Activated CD4-positive, alpha-beta memory T cell treated with anti-CD3 and anti-CD28 coated beads for 36 hours (primary cell): ENCODE data around the gene OR2AT4. TPM values are rescaled to one million over a fixed set of nuclear protein-coding genes. Genes with fewer than 3 reads are reported as not detected.

Source experiments
- CTCF ChIA-PET: fragments of 350-600 bp; sonication (Branson Sonifier 250); formaldehyde crosslinking; loops from one replicate; lab custom pipeline; 2021; ENCODE audit warnings: antibody characterized with exemption, inconsistent platforms; lab: Charles Lee
- POLR2A ChIA-PET: fragments of 350-600 bp; sonication (Branson Sonifier 250); formaldehyde crosslinking; loops from one replicate; lab custom pipeline; 2021; ENCODE audit warnings: antibody characterized with exemption; lab: Charles Lee
- DNase-seq: peaks from one replicate; pipeline ENCODE4 v3.0.0-alpha.2; 2020
- H3K27ac Mint-ChIP-seq: one replicate; pipeline ENCODE4 v1.8.0; 2021; ENCODE audit warnings: mixed read lengths
- H3K27me3 Mint-ChIP-seq: one replicate; pipeline ENCODE4 v1.8.0; 2021; ENCODE audit warnings: mixed read lengths
- H3K36me3 Mint-ChIP-seq: one replicate; pipeline ENCODE4 v1.8.0; 2021; ENCODE audit warnings: mixed read lengths
- H3K4me1 Mint-ChIP-seq: one replicate; pipeline ENCODE4 v1.8.0; 2021; ENCODE audit warnings: low read depth, mixed read lengths
- H3K4me3 Mint-ChIP-seq: one replicate; pipeline ENCODE4 v1.8.0; 2021; ENCODE audit warnings: mild to moderate bottlenecking, mixed read lengths
- H3K9me3 Mint-ChIP-seq: one replicate; pipeline ENCODE4 v1.8.0; 2021; ENCODE audit warnings: mixed read lengths
- intact Hi-C: fragments of 100-400 bp; cut with micrococcal nuclease; formaldehyde crosslinking; loops from one replicate; pipeline ENCODE4 v1.15.1; 2023
- total RNA-seq, 2 experiments: library from RNA; stranded (reverse); gene quantifications; one replicate each; pipeline ENCODE4 v1.2.3, GENCODE V29; 2021

The OR2AT4 gene
- total RNA-seq, 2 experiments from 2014 or later: not detected

DNA sequence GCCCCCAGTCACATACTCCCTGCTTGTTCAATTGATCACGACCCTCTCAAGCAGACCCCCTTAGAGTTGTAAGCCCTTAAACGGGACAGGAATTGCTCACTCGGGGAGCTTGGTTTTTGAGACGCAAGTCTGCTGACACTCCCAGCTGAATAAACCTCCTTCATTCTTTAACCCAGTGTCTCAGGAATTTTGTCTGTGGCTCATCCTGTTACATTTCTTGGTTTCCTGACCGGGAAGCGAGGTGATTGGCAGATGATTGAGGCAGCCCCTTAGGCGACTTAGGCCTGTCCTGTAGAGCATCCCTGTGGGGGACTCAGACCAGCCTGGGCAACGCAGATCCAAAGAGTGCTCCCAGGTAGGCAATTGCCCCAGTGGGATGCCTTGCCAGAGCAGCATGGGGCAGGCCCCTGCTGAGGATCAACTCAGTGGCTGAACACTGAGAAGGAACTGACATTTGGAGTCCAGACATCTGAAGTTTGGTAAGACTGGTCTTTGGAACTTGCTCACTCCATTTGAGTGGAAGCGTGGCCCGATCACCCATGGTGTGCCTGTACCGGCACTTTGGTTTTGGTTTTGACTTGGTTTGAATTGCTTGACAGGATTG is 56.4 kb downstream of the OR2AT4 start:
- no peak overlapping the region for H3K27ac Mint-ChIP-seq
- no peaks in the 10 kb centered on the region for H3K36me3 Mint-ChIP-seq
- H3K4me3 Mint-ChIP-seq: no peak overlapping the region
- no peak for DNase-seq
- H3K9me3 Mint-ChIP-seq: no peaks in the 10 kb centered on the region
- ChIA-PET CTCF (interaction anchor here (0.8 kb wide), 1 partner anchor 19 kb away, joined by 3 read pairs; no protein-coding TSS in a partner anchor), POLR2A (no interaction called here)
- intact Hi-C loops: no loop called here
- peaks cover 1% of the 10 kb centered on the region for H3K27me3 Mint-ChIP-seq
- H3K4me1 Mint-ChIP-seq: peaks cover 3% of the 10 kb centered on the region

- ChIA-PET POLR2A (no interaction called here), CTCF (interaction anchor here (1.2 to 3.6 kb wide), 3 partner anchors 14 to 206 kb away, joined by 4 to 14 read pairs (median 4); no protein-coding TSS in a partner anchor)
- intact Hi-C loops: no loop called here
- Mint-ChIP-seq H3K27me3 (peaks cover 1% of the 10 kb centered on the region), H3K4me1 (peaks cover 3% of the 10 kb centered on the region), H3K36me3 (no peaks in the 10 kb centered on the region), H3K27ac (no peak overlapping the region), H3K9me3 (no peaks in the 10 kb centered on the region), H3K4me3 (no peak overlapping the region)
- DNase-seq: no peak
Measured at GRCh38 chr11:75035911-75036565, 60.6 kb downstream of the OR2AT4 start.

- no peaks in the 10 kb centered on the region for H3K36me3 Mint-ChIP-seq
- no peaks in the 10 kb centered on the region for H3K9me3 Mint-ChIP-seq
- no peaks in the 10 kb centered on the region for H3K27me3 Mint-ChIP-seq
- POLR2A ChIA-PET: no interaction called here
- DNase-seq: no peak
- H3K4me3 Mint-ChIP-seq: no peak overlapping the region
- intact Hi-C loops: no loop called here
- H3K27ac Mint-ChIP-seq: no peak overlapping the region
- CTCF ChIA-PET: interaction anchor here (1.1 to 3.6 kb wide), 4 partner anchors 13 to 170 kb away, joined by 3 to 14 read pairs (median 6); no protein-coding TSS in a partner anchor
- H3K4me1 Mint-ChIP-seq: peaks cover 3% of the 10 kb centered on the region
Measured at GRCh38 chr11:75035256-75035655, 61.4 kb downstream of the OR2AT4 start.

- CTCF ChIA-PET: interaction anchor here (0.9 to 4.2 kb wide), 3 partner anchors 11 to 105 kb away, joined by 3 to 36 read pairs (median 8); no protein-coding TSS in a partner anchor
- H3K4me1 Mint-ChIP-seq: peaks cover 3% of the 10 kb centered on the region
Measured at GRCh38 chr11:75033916-75034315, 62.8 kb downstream of the OR2AT4 start.

GRCh38 chr11:75032550-75032935 is 64.1 kb downstream of the OR2AT4 start:
- CTCF ChIA-PET: interaction anchor here (0.8 to 4.2 kb wide), 16 partner anchors 10 to 216 kb away, joined by 3 to 36 read pairs (median 5); no protein-coding TSS in a partner anchor
- POLR2A ChIA-PET: no interaction called here

More at GRCh38 chr11:75033916-75034315, 62.8 kb downstream of the OR2AT4 start:
- no peaks in the 10 kb centered on the region for H3K9me3 Mint-ChIP-seq
- H3K4me3 Mint-ChIP-seq: no peak overlapping the region
- no peak overlapping the region for H3K27ac Mint-ChIP-seq
- intact Hi-C loops: no loop called here
- no peaks in the 10 kb centered on the region for H3K36me3 Mint-ChIP-seq
- POLR2A ChIA-PET: no interaction called here
- no peak for DNase-seq
- H3K27me3 Mint-ChIP-seq: no peaks in the 10 kb centered on the region

DNA sequence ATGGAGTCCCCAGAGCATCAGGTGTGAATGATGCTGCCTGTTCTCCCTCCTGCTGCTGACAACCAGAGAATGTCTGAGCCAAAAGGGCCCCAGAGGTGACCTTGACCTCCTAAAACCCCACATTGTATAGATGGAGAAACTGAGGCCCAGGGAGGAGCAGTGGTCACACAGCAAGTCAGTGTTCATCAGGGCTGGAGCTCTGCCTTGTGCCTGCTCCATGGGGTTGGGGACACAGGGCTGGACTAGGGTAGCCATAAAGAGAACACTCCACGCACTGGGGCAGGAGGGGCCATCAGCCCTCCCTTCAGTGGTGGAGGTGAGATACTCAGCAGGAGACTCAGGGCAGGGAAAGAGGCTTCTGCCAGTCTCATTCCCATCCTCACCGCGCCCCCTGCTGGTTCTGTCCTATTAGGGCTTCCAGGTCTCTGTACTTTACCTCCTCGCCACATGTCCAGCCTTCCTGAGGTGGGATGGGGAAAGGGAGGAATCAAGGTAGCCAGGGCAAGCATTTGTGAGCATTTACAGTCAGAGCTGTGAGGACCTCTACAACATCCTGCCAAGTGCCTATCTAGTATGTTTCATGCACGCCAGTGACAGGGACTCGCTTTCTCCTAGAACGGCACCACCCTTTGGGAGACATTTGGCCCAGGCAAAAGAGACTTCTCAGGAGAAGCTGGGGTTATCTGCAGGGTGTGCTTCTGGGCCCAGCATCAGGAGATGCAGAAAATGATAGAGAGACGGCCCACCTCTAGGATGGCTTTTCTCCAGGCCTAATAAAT is 64.7 kb downstream of the OR2AT4 start:
- Mint-ChIP-seq H3K4me3 (no peak overlapping the region), H3K36me3 (no peaks in the 10 kb centered on the region), H3K4me1 (peaks cover 3% of the 10 kb centered on the region), H3K27ac (no peak overlapping the region), H3K9me3 (no peaks in the 10 kb centered on the region), H3K27me3 (no peaks in the 10 kb centered on the region)
- ChIA-PET CTCF (interaction anchor here (0.6 to 4.2 kb wide), 21 partner anchors 10 to 217 kb away, joined by 3 to 36 read pairs (median 5); no protein-coding TSS in a partner anchor), POLR2A (no interaction called here)
- intact Hi-C loops: loop anchor here (1.0 kb wide), 1 partner anchor 103 kb away; no protein-coding TSS in a partner anchor
- peak; percentile 75 for DNase-seq

More at GRCh38 chr11:75032550-75032935, 64.1 kb downstream of the OR2AT4 start:
- intact Hi-C loops: loop anchor here (1.0 kb wide), 1 partner anchor 103 kb away; no protein-coding TSS in a partner anchor
- H3K27ac Mint-ChIP-seq: no peak overlapping the region
- H3K27me3 Mint-ChIP-seq: no peaks in the 10 kb centered on the region
- H3K4me1 Mint-ChIP-seq: peaks cover 3% of the 10 kb centered on the region
- DNase-seq: no peak
- H3K4me3 Mint-ChIP-seq: no peak overlapping the region
- H3K36me3 Mint-ChIP-seq: no peaks in the 10 kb centered on the region
- no peaks in the 10 kb centered on the region for H3K9me3 Mint-ChIP-seq

Other genes starting within 250 kb of the OR2AT4 start
- gene XRRA1, start 147.8 kb downstream of the OR2AT4 start, total RNA-seq: 10 to 100 TPM in 1 of 2 experiments, 1 to 10 TPM in 1; 9.1 to 13.0 TPM
- 100 to 1,000 TPM; 126 to 138 TPM for gene SPCS2, start 147.6 kb downstream of the OR2AT4 start, total RNA-seq
- gene NEU3, start 107.9 kb downstream of the OR2AT4 start, total RNA-seq: 10 to 100 TPM; 13.6 to 14.3 TPM
- gene SLCO2B1, start 54.2 kb upstream of the OR2AT4 start, total RNA-seq: not detected
- under 1 TPM in 1 of 2 experiments, not detected in 1; 0.07 TPM for gene TPBGL, start 143.9 kb upstream of the OR2AT4 start, total RNA-seq